SK-N-SH (cell line): Measurements from ENCODE around the gene ROBO1. TPM values are rescaled to one million over a fixed set of nuclear protein-coding genes. Genes with fewer than 3 reads are reported as not detected.

Experiments used
- CTCF ChIA-PET: fragments of 300-600, 350-600 bp; formaldehyde crosslinking; extraction: SDS; loops from one replicate; lab custom pipeline; 2021; lab: Yijun Ruan, JAX
- POLR2A ChIA-PET: fragments of 350-600 bp; sonication (Branson Sonifier 250); formaldehyde crosslinking; extraction: SDS; loops from one replicate; lab custom pipeline; 2020; ENCODE audit warnings: antibody characterized with exemption, inconsistent platforms; lab: Yijun Ruan, JAX
- DNase-seq: peaks from one replicate; pipeline ENCODE4 v3.0.0; 2012
- H2AFZ ChIP-seq: fragments of 200-600 bp; sonication (generic); 2 replicates; pipeline ENCODE4 v1.8.1; 2016; ENCODE audit warnings: antibody characterized with exemption, mild to moderate bottlenecking, low read depth
- H3F3A ChIP-seq: fragments of 200-600 bp; sonication (generic); replicated peaks from 2 replicates; pipeline ENCODE3; 2016; ENCODE audit warnings: antibody characterized with exemption, mild to moderate bottlenecking; ENCODE audit not compliant: insufficient read depth
- H3K27ac ChIP-seq, 2 experiments: fragments of 200-500 bp in 1 of 2; fragments of 200-600 bp in 1 of 2; sonication (Bioruptor generic) in 1 of 2; sonication (generic), shearing (Covaris generic) in 1 of 2; 2 replicates each; pipeline versions ENCODE4 v1.5.1 to v1.6.1; 2014 to 2016; ENCODE audit warnings: low read depth in 2 of 2, inconsistent platforms in 1 of 2, low read length in 1 of 2, mild to moderate bottlenecking in 1 of 2, mixed read lengths in 1 of 2
- H3K27me3 ChIP-seq: fragments of 200-600 bp; sonication (generic), shearing (Covaris generic); 2 replicates; pipeline ENCODE4 v1.6.1; 2016; ENCODE audit warnings: mixed run types; ENCODE audit not compliant: insufficient read depth
- H3K36me3 ChIP-seq, 2 experiments: fragments of 200-500 bp in 1 of 2; fragments of 200-600 bp in 1 of 2; sonication (Bioruptor generic) in 1 of 2; sonication (generic) in 1 of 2; replicated peaks in 1 of 2; 2 replicates each; pipeline versions ENCODE3 to v1.5.1; 2014 to 2016; ENCODE audit warnings: low read length in 1 of 2, mild to moderate bottlenecking in 1 of 2; ENCODE audit not compliant: insufficient read depth in 2 of 2, control insufficient read depth in 1 of 2
- H3K4me1 ChIP-seq, 2 experiments: fragments of 200-500 bp in 1 of 2; fragments of 200-600 bp in 1 of 2; sonication (Bioruptor generic) in 1 of 2; sonication (generic), shearing (Covaris generic) in 1 of 2; 2 replicates each; pipeline versions ENCODE4 v1.5.1 to v1.6.1; 2014 to 2016; ENCODE audit warnings: low read depth in 1 of 2, low read length in 1 of 2, mixed run types in 1 of 2; ENCODE audit not compliant: insufficient read depth in 2 of 2, control insufficient read depth in 1 of 2
- H3K4me2 ChIP-seq: fragments of 200-600 bp; sonication (generic), shearing (Covaris generic); 2 replicates; pipeline ENCODE4 v1.6.1; 2017; ENCODE audit warnings: mixed run types
- H3K4me3 ChIP-seq, 2 experiments: fragments of 200-500 bp in 1 of 2; fragments of 200-600 bp in 1 of 2; sonication (Bioruptor generic) in 1 of 2; sonication (generic), shearing (Covaris generic) in 1 of 2; 2 replicates each; pipeline versions ENCODE4 v1.5.1 to v1.8.1; 2014 to 2016; ENCODE audit warnings: low read depth in 2 of 2, inconsistent platforms in 1 of 2, low read length in 1 of 2, mild to moderate bottlenecking in 1 of 2, mixed read lengths in 1 of 2, moderate library complexity in 1 of 2
- H3K79me2 ChIP-seq: fragments of 200-600 bp; sonication (generic); 2 replicates; pipeline ENCODE4 v1.8.1; 2017; ENCODE audit warnings: mild to moderate bottlenecking; ENCODE audit not compliant: insufficient read depth
- H3K9ac ChIP-seq: fragments of 200-600 bp; sonication (generic); 2 replicates; pipeline ENCODE4 v1.6.1; 2017; ENCODE audit warnings: mixed run types
- H3K9me2 ChIP-seq: fragments of 200-600 bp; sonication (generic); 2 replicates; pipeline ENCODE4 v1.6.1; 2017; ENCODE audit warnings: mixed run types
- H3K9me3 ChIP-seq: fragments of 200-600 bp; sonication (generic); 2 replicates; pipeline ENCODE4 v1.6.1; 2017; ENCODE audit warnings: mixed run types, mild to moderate bottlenecking, moderate library complexity
- H4K20me1 ChIP-seq: fragments of 200-600 bp; sonication (generic); 2 replicates; pipeline ENCODE4 v1.6.1; 2017; ENCODE audit warnings: mild to moderate bottlenecking, mixed run types; ENCODE audit not compliant: insufficient read depth
- ELF1 ChIP-seq: IDR thresholded peaks from 2 replicates; pipeline ENCODE4 v1.4.0; 2012
- EP300 ChIP-seq, 2 experiments: IDR thresholded peaks; 2 replicates each; pipeline versions ENCODE4 v1.4.0 to v1.6.1; 2012; ENCODE audit warnings: borderline replicate concordance in 1 of 2, low read depth in 1 of 2, low read length in 1 of 2
- FOSL2 ChIP-seq: IDR thresholded peaks from 2 replicates; pipeline ENCODE4 v1.4.0; 2012; ENCODE audit warnings: low read depth, mild to moderate bottlenecking, moderate library complexity, borderline replicate concordance
- MEF2A ChIP-seq: IDR thresholded peaks from 2 replicates; pipeline ENCODE4 v1.4.0; 2012; ENCODE audit warnings: low read depth, borderline replicate concordance
- MXI1 ChIP-seq: IDR thresholded peaks from 2 replicates; pipeline ENCODE4 v1.6.1; 2012; ENCODE audit warnings: mild to moderate bottlenecking, low read depth, low read length, improper control_type of control experiment
- NRF1 ChIP-seq: IDR thresholded peaks from 2 replicates; pipeline ENCODE4 v1.6.1; 2012; ENCODE audit warnings: low read depth, mild to moderate bottlenecking, low read length
- POLR2AphosphoS5 ChIP-seq: IDR thresholded peaks from 2 replicates; pipeline ENCODE4 v1.6.1; 2012; ENCODE audit warnings: low read depth, low read length
- RXRA ChIP-seq: IDR thresholded peaks from 2 replicates; pipeline ENCODE4 v1.4.0; 2012; ENCODE audit warnings: low read depth, mild to moderate bottlenecking, borderline replicate concordance
- SIN3A ChIP-seq: IDR thresholded peaks from 2 replicates; pipeline ENCODE4 v1.6.1; 2012; ENCODE audit warnings: low read depth, mild to moderate bottlenecking, low read length, moderate library complexity, borderline replicate concordance
- SMC3 ChIP-seq: IDR thresholded peaks from 2 replicates; pipeline ENCODE4 v1.6.1; 2012; ENCODE audit warnings: low read depth, low read length, improper control_type of control experiment
- TEAD4 ChIP-seq: IDR thresholded peaks from 2 replicates; pipeline ENCODE4 v1.4.0; 2012; ENCODE audit warnings: mild to moderate bottlenecking, borderline replicate concordance; ENCODE audit not compliant: insufficient read depth
- WGBS: methylation state at CpG from one replicate; pipeline ENCODE4 v1.1.6; 2017; ENCODE audit warnings: low lambda C conversion rate; 5-methylcytosine and 5-hydroxymethylcytosine counted together
- polyA plus RNA-seq, 3 experiments: library from polyadenylated mRNA; depleted of rRNA; stranded (reverse); fragments of >200 nt; gene quantifications; 2 replicates each; pipeline ENCODE4 v1.2.3, GENCODE V29; 2012
- TF ChIP-seq, protein P1 (sequence below): IDR thresholded peaks from 2 replicates; pipeline ENCODE4 v1.4.0; 2012; ENCODE audit warnings: low read depth, borderline replicate concordance
- TF ChIP-seq, protein P2 (sequence below): IDR thresholded peaks from 2 replicates; pipeline ENCODE4 v1.4.0; 2012; ENCODE audit warnings: low read depth, borderline replicate concordance
- TF ChIP-seq, protein P3 (sequence below): IDR thresholded peaks from 2 replicates; pipeline ENCODE4 v1.4.0; 2012; ENCODE audit warnings: low read depth

Gene ROBO1
- polyA plus RNA-seq, 1 of the 3 experiments (the other 2 are of a cell fraction) = 22.7 TPM

DNA sequence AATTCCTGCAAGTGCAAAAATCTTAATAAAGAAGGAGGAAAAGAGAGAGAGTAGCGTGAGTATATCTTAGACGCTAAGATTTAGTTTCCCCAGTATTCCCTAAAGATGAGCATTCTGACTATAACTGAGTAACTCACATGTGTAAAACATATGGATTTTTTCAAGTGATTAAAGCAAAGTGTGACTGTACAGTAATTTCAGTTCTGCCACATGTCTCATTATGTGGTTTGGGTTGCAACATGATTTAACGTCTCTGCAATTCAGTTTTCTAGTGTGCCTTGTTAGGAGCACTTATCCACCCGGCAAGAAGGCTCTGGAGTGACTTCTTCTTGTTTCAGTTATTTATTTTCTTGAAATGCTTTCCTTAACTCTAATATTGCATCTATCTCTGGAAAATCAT lies 514.1 kb downstream of the ROBO1 start:
- Histone ChIP-seq H3K9me3 (no peaks in the 10 kb centered on the region), H2AFZ (no peak overlapping the region), H3K4me1 (no peaks in the 10 kb centered on the region), H3K27me3 (no peaks in the 10 kb centered on the region), H3F3A (peaks cover 2% of the 10 kb centered on the region), H3K27ac (no peak overlapping the region), H3K9me2 (no peaks in the 10 kb centered on the region), H3K4me3 (no peak overlapping the region), H4K20me1 (no peaks in the 10 kb centered on the region), H3K36me3 (no peaks in the 10 kb centered on the region), H3K9ac (no peak overlapping the region)
- ChIA-PET POLR2A (no interaction called here), CTCF (interaction anchor here (1.4 kb wide), 1 partner anchor 11 kb away, joined by 5 read pairs; no protein-coding TSS in a partner anchor)
- TF ChIP-seq, protein P1, sequence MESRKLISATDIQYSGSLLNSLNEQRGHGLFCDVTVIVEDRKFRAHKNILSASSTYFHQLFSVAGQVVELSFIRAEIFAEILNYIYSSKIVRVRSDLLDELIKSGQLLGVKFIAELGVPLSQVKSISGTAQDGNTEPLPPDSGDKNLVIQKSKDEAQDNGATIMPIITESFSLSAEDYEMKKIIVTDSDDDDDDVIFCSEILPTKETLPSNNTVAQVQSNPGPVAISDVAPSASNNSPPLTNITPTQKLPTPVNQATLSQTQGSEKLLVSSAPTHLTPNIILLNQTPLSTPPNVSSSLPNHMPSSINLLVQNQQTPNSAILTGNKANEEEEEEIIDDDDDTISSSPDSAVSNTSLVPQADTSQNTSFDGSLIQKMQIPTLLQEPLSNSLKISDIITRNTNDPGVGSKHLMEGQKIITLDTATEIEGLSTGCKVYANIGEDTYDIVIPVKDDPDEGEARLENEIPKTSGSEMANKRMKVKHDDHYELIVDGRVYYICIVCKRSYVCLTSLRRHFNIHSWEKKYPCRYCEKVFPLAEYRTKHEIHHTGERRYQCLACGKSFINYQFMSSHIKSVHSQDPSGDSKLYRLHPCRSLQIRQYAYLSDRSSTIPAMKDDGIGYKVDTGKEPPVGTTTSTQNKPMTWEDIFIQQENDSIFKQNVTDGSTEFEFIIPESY = no peak
- no peak for TF ChIP-seq RXRA
- TF ChIP-seq, protein P2, sequence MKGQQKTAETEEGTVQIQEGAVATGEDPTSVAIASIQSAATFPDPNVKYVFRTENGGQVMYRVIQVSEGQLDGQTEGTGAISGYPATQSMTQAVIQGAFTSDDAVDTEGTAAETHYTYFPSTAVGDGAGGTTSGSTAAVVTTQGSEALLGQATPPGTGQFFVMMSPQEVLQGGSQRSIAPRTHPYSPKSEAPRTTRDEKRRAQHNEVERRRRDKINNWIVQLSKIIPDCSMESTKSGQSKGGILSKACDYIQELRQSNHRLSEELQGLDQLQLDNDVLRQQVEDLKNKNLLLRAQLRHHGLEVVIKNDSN = no peak
- no peak for TF ChIP-seq TEAD4
- no peak for TF ChIP-seq POLR2AphosphoS5
- no peak for TF ChIP-seq MEF2A
- TF ChIP-seq EP300 (IDR thresholded peaks at IDR 0.05; ENCODE audit: borderline replicate concordance in 1 of 2, low read depth in 1 of 2, low read length in 1 of 2) = no peak
- no peak for TF ChIP-seq SIN3A
- no peak for TF ChIP-seq NRF1
- no peak for TF ChIP-seq FOSL2
- TF ChIP-seq MXI1 = no peak
- no peak for TF ChIP-seq SMC3
- no peak for TF ChIP-seq ELF1
- TF ChIP-seq, all 33 proteins: peak for 0
- Histone ChIP-seq H3K79me2 (no peaks in the 10 kb centered on the region), H3K4me2 (no peak overlapping the region)
- DNase-seq = no peak
- 79% methylated on average over 4 of the region's 4 CpGs for WGBS

DNA sequence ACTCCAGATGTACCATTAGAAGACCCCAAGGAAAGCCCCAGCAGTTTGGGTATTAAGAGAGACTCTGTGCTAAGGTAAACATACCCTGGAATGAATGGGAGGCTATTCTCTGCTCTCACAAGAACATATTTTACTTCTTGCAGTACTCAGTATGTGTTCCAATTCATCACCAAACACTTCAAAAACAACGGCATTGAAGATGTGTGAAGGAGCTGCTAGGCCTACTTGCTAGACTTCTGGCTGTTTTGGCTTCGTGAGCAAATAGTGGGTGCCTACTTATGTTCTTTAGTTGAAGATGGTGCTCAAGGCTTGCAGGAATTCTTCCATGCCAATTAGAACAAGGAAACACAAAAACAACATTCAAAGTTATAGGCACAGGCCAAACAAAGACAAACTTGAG lies 514.5 kb downstream of the ROBO1 start:
- WGBS = 84% methylated on average over 2 of the region's 2 CpGs
- Histone ChIP-seq H3K4me3 (no peak overlapping the region), H3K4me1 (no peaks in the 10 kb centered on the region; a peak in 1 of 4 replicates), H3K4me2 (no peak overlapping the region), H3F3A (peaks cover 7% of the 10 kb centered on the region), H3K27me3 (no peaks in the 10 kb centered on the region), H3K9me2 (no peaks in the 10 kb centered on the region), H4K20me1 (no peaks in the 10 kb centered on the region), H3K36me3 (no peaks in the 10 kb centered on the region), H3K9ac (no peak overlapping the region), H2AFZ (no peak overlapping the region), H3K27ac (no peak overlapping the region), H3K9me3 (no peaks in the 10 kb centered on the region), H3K79me2 (no peaks in the 10 kb centered on the region)
- TF ChIP-seq FOSL2 (no peak), NRF1 (no peak)
- TF ChIP-seq, protein P3, sequence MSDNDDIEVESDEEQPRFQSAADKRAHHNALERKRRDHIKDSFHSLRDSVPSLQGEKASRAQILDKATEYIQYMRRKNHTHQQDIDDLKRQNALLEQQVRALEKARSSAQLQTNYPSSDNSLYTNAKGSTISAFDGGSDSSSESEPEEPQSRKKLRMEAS = no peak
- DNase-seq = no peak
- ChIA-PET POLR2A (no interaction called here), CTCF (no interaction called here)
